Astrocyte of the hippocampus (primary cell): ENCODE measurements around the gene SNAP29.
"Not testable (repeated sequence)": the region's sequence is repeated elsewhere in the genome, so short reads cannot be mapped to it uniquely, and the experiment has no call there.

ENCODE experiments used
- DNase-seq: peaks from one replicate; pipeline ENCODE4 v3.0.0; 2011; ENCODE audit warnings: low read depth, low spot score

SNAP29 gene

GRCh38 chr22:20866736-20867135, 7.9 kb downstream of the SNAP29 start:
- DNase-seq, result no peak

DNA sequence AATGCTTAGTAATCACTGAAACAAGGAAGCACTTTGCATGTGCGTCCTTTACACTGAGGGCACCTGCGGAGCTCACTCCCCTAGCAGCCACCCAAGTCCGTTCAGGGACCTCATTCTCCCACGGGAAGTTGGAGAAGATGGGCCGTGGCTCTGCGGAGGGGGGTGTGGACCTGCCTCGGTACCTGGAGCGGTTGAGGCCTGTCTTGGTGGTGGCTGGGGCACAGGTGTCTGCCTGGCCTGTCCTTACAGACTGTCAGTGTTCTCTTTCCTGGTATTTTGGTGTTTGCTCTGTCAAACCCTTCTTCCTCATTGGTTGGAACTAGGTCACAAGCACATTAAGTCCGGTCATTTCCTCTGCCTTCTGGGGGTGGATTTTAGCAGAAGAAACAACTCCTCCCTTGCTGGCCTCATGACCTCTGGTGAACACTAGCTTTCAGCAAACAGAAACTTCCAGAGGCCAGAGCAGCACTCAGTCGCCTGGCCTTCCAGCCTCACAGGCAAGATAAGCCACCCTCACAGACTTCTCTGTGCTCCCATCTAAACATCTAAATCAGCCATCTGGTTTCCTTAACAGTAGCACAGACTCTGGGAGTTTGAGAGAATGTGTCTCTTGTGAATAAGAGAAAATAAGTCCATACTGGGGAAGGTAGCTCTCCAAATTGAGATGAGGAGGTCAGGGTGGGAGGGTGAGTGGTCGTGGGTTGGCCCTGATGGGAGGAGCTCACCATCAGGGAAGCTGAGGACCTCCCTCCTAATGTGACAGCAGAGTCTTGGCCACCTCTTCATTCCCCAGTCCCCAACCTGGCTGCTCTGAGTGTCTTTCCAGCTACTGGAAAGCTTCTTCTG, 8.6 kb downstream of the SNAP29 start:
- no peak for DNase-seq

GRCh38 chr22:20868025-20868962, 9.5 kb downstream of the SNAP29 start:
- DNase-seq, result no peak

- no peak for DNase-seq
Observed at GRCh38 chr22:20869234-20869633, 10.4 kb downstream of the SNAP29 start.

DNA sequence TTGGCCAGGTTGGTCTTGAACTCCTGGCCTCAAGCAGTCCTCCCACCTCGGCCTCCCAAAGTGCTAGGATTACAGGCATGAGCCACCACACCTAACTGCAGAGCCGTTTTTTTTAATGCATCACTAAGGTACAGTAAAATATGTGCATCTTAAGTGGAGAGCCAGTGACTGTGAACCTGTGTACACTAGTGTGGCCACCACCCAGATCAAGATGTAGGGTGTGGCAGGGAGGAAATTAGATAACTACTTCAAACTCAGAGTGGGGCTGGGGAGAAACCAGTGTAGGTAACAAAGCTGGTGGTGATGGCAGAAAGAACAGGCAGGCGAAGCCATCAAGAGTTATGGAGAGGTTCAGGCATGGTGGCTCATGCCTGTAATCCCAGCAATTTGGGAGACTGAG, 14.4 kb downstream of the SNAP29 start:
- no peak for DNase-seq

DNA sequence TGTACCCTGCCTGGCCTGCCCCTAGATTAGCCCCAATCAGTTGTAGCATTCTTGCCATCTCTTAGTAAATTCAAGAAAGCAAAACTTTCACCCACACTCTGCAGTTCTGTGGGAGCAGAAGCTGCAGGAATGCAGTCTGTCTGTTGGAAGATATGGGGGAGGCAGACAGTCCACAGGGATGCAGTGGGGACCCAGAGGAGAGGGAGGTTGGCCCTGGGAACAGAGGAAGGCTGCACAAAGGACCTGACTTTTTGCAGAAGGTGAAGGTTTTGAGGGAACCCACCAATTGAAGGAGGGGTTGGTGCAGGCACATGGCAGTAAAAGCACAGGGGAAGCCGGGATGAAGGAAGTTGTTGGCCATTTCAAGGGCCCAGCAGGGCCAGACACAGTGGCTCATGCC, 16.5 kb downstream of the SNAP29 start:
- no peak for DNase-seq

GRCh38 chr22:20877715-20878114, 18.9 kb downstream of the SNAP29 start:
- DNase-seq, result no peak

DNA sequence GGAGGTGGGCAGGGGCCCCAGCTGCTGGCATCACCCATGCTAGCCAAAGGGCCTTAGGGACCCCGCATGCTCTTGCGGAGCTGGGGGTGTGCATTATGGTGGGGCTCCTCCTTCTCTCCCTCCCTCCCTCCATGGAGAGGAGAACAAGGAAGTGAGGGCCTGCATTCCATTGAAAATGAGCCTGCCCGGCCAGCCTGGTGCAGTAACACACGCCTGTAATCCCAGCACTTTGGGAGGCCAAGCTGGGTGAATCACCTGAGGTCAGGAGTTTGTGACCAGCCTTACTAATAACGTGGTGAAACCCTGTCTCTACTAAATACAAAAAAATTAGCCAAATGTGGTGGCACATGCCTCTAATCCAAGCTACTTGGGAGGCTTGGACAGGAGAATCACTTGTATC, 22.4 kb downstream of the SNAP29 start:
- peak; percentile 29 for DNase-seq

GRCh38 chr22:20881869-20882815, 23.3 kb downstream of the SNAP29 start:
- no peak for DNase-seq

- no peak for DNase-seq
Observed at GRCh38 chr22:20882855-20883254, 24.0 kb downstream of the SNAP29 start.

GRCh38 chr22:20884454-20884853, 25.6 kb downstream of the SNAP29 start:
- no peak for DNase-seq

- no peak for DNase-seq
Observed at GRCh38 chr22:20885017-20885556, 26.3 kb downstream of the SNAP29 start.

GRCh38 chr22:20885557-20886323, 26.9 kb downstream of the SNAP29 start:
- peak; percentile 90 for DNase-seq

GRCh38 chr22:20887375-20887774, 28.6 kb downstream of the SNAP29 start:
- DNase-seq, result no peak

DNA sequence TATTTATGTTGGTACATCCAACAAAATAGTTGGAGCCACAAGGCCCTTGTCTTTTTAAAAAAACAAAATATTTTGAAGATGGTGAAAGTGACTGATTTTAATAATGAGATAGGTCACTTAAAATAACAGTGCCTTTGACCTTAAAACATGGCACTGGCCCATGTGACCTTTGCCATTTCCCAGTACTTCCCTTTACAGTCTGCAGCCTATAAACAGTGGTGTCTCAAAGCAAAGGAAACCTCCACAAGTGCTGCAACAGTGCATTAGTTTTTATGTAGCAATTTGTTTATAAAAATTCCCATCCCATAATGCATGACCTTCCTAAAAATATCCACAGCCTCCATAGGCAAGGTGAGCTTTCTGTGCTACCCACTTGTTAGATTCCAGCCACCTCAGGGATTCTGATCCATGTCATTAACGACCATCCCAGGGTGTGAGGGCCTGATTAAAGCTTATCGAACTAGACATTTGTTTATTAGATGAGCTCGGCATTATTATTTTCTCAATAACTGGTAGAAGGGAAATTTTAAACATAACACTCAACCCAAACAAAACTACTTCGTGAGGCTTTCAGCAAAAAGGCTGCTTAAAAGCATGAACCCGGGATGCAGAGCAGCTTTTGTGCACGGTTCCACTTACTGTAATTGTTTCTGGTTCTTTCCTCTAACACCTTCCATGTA, 30.4 kb downstream of the SNAP29 start:
- DNase-seq, result no peak

DNA sequence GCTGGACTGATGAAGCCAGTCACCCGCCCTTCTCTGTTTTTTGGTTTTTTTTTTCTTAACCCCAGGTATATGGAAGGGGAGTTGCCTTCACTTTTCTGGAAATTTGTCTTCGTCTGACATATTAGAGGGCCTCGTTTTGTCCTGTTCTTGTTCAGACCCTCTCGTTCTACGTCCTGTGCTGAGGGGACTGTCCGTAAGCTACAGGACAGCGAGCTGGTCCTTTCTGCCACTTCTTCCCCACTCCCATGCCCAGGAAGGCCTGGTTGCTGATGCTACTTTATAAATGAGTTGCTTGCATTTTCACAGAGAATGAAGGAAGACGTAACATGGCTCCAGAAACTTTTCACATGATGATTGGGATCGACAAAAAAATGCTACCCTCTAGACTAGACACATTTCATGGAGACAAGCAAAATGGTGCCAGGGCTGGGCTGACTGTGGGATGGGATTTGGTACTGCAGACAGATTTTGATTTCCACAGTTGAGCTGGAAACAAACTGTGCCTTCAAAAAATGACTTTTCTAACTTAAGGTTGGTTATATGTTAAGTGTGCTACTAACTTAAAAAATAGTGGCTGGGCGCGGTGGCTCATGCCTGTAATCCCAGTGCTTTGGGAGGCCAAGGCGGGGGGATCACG, 31.2 kb downstream of the SNAP29 start:
- DNase-seq, result no peak

GRCh38 chr22:20890975-20891374, 32.2 kb downstream of the SNAP29 start:
- no peak for DNase-seq

DNA sequence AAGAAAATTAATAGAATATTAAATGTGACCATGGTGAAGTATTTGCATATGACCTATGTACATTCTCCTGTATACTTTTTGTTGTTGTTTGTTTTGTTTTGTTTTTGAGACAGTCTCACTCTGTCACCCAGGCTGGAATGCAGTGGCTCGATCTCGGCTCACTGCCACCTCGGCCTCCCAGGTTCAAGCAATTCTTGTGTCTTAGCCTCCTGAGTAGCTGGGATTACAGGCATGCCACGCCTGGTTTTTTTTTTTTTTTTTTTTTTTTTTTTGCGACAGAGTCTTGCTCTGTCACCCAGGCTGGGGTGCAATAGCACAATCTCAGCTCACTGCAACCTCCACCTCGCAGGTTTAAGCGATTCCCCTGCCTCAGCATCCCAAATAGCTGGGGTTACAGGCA, 38.9 kb downstream of the SNAP29 start:
- DNase-seq, result not testable (repeated sequence)

- no peak for DNase-seq
Observed at GRCh38 chr22:20899827-20900423, 41.1 kb downstream of the SNAP29 start.
